ENCODE measurements around the gene PTGIS.

Gene PTGIS

GRCh38 chr20:49575551-49576060, 7.7 kb upstream of the PTGIS start:
- no peak overlapping the region for H3K4me3 ChIP-seq (ENCODE audit: low read depth, low read length)
- no peak for TF ChIP-seq CTCF (IDR thresholded peaks at IDR 0.05; ENCODE audit: low read depth, low read length, missing control alignments)
- DNase-seq (ENCODE audit: low read depth), result no peak
- in situ Hi-C loops (cut with HindIII; ENCODE audit: low sequenced_read_pairs), result no loop called here

- no peak for TF ChIP-seq CTCF (IDR thresholded peaks at IDR 0.05; ENCODE audit: low read depth, low read length, missing control alignments)
- no peak overlapping the region for H3K4me3 ChIP-seq (ENCODE audit: low read depth, low read length)
- no peak for DNase-seq (ENCODE audit: low read depth)
- in situ Hi-C loops (cut with HindIII; ENCODE audit: low sequenced_read_pairs), result no loop called here
These were observed 6.0 kb upstream of the PTGIS start for GRCh38 chr20:49573900-49574416.

GRCh38 chr20:49572857-49573256, 4.9 kb upstream of the PTGIS start:
- no peak for TF ChIP-seq CTCF (IDR thresholded peaks at IDR 0.05; ENCODE audit: low read depth, low read length, missing control alignments)
- no peak overlapping the region for H3K4me3 ChIP-seq (ENCODE audit: low read depth, low read length)
- no peak for DNase-seq (ENCODE audit: low read depth)
- in situ Hi-C loops (cut with HindIII; ENCODE audit: low sequenced_read_pairs), result no loop called here

- DNase-seq (ENCODE audit: low read depth), result no peak
- no peak overlapping the region for H3K4me3 ChIP-seq (ENCODE audit: low read depth, low read length)
- TF ChIP-seq CTCF (IDR thresholded peaks at IDR 0.05; ENCODE audit: low read depth, low read length, missing control alignments), result no peak
- in situ Hi-C loops (cut with HindIII; ENCODE audit: low sequenced_read_pairs), result no loop called here
These were observed 3.6 kb upstream of the PTGIS start for GRCh38 chr20:49571553-49571835.

DNA sequence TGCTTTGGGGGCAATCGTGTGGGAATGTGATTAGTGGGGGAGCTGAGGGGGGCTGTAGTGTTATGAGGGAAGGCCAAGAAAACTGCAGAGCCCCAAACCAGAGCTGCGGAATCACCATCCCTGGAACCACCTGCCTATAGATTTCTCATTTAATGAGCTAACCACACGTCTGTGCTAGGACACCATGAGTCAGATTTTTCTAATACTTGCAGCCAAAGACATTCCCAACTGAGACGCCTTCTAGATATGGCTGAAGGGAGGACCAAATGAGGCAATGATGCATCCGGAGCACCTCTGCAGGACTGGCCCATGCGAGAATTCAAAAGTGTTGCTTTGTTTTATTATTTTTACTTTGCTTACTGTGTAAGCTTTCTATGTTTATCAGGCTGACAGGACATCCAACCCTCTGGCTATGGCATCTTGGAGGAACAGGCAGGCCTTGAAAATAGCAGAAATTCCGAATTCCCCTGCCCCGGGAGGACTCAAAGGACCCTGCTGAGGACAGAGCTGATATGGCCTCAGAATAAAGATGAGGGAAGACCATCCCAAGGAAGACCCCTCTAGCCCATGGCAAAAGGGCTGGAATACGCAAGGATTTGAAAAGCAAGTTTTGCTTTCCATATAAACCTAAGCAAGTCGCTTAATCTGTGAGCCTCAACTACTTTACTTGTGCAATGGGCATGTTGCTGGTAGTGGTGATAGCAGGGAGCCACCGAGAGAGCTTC, 3.1 kb upstream of the PTGIS start:
- H3K4me3 ChIP-seq (ENCODE audit: low read depth, low read length), result no peak overlapping the region
- TF ChIP-seq CTCF (IDR thresholded peaks at IDR 0.05; ENCODE audit: low read depth, low read length, missing control alignments), result no peak
- no peak for DNase-seq (ENCODE audit: low read depth)
- in situ Hi-C loops (cut with HindIII; ENCODE audit: low sequenced_read_pairs), result no loop called here

- no peak for TF ChIP-seq CTCF (IDR thresholded peaks at IDR 0.05; ENCODE audit: low read depth, low read length, missing control alignments)
- DNase-seq (ENCODE audit: low read depth), result no peak
- in situ Hi-C loops (cut with HindIII; ENCODE audit: low sequenced_read_pairs), result no loop called here
- no peak overlapping the region for H3K4me3 ChIP-seq (ENCODE audit: low read depth, low read length)
These were observed 2.4 kb upstream of the PTGIS start for GRCh38 chr20:49570161-49570827.

Measured in astrocyte of the cerebellum (primary cell).